Body of pancreas (tissue), 4 donors: Measurements from ENCODE around the gene ZNF668.

Experiments used
- POLR2A ChIP-seq, 3 donors: fragments of 450-650 bp; IDR thresholded peaks; one replicate each; pipeline ENCODE4 v1.6.1; 2016; ENCODE audit warnings: antibody characterized with exemption in 3 of 3, mild to moderate bottlenecking in 2 of 3
- TF ChIP-seq, protein P1 (sequence below), 7 experiments: fragments of 450-650 bp in 4 of 7; fragments of 200-600 bp in 3 of 7; sonication (generic) in 3 of 7; IDR thresholded peaks; one replicate each; pipeline ENCODE4 v1.5.1; 2016 to 2019; ENCODE audit warnings: antibody characterized with exemption in 7 of 7

DNA sequence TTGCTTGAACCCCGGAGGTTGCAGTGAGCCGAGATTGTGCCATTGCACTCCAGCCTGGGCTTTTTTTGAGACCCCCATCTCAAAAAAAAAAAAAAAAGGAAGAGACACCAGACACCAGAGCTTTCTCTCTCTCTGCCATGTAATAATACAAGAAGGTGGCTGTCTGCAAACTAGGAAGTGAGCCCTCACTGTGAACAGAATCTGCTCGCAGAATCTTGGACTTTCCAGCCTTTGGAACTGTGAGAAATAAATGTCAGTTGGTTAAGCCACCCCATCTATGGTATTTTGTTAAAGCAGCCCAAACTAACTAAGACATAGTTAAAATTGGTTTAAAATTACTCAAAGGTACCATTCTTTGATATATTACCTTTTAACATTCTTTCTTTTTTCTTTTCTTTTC is 53.5 kb downstream of the ZNF668 start:
- TF ChIP-seq, protein P1, sequence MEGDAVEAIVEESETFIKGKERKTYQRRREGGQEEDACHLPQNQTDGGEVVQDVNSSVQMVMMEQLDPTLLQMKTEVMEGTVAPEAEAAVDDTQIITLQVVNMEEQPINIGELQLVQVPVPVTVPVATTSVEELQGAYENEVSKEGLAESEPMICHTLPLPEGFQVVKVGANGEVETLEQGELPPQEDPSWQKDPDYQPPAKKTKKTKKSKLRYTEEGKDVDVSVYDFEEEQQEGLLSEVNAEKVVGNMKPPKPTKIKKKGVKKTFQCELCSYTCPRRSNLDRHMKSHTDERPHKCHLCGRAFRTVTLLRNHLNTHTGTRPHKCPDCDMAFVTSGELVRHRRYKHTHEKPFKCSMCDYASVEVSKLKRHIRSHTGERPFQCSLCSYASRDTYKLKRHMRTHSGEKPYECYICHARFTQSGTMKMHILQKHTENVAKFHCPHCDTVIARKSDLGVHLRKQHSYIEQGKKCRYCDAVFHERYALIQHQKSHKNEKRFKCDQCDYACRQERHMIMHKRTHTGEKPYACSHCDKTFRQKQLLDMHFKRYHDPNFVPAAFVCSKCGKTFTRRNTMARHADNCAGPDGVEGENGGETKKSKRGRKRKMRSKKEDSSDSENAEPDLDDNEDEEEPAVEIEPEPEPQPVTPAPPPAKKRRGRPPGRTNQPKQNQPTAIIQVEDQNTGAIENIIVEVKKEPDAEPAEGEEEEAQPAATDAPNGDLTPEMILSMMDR (IDR thresholded peaks at IDR 0.05): no peak
- no peak for TF ChIP-seq POLR2A (IDR thresholded peaks at IDR 0.05)
